ENCODE data around the gene D2HGDH. TPM values are rescaled to one million over a fixed set of nuclear protein-coding genes. Genes with fewer than 3 reads are reported as not detected.
"Not testable (repeated sequence)": the region's sequence is repeated elsewhere in the genome, so short reads cannot be mapped to it uniquely, and the experiment has no call there.

The D2HGDH gene
- total RNA-seq, 1 donor from 2014 or later = 36.5 TPM

- Mint-ChIP-seq H3K27ac (no peak overlapping the region), H3K27me3 (ENCODE audit: low read depth) (no peaks in the 10 kb centered on the region), H3K4me3 (ENCODE audit: low read depth) (no peak overlapping the region), H3K4me1 (ENCODE audit: low read depth) (no peaks in the 10 kb centered on the region), H3K36me3 (ENCODE audit: low read depth) (peaks cover 38% of the 10 kb centered on the region), H3K9me3 (no peaks in the 10 kb centered on the region)
- DNase-seq (ENCODE audit: low spot score) = no peak
- intact Hi-C loops (cut with micrococcal nuclease) = no loop called here
These were observed 21.3 kb downstream of the D2HGDH start for GRCh38 chr2:241755777-241756176.

GRCh38 chr2:241759067-241759807 lies 24.8 kb downstream of the D2HGDH start:
- Mint-ChIP-seq H3K27ac (no peak overlapping the region), H3K4me3 (ENCODE audit: low read depth) (no peak overlapping the region), H3K4me1 (ENCODE audit: low read depth) (peaks cover 11% of the 10 kb centered on the region), H3K36me3 (ENCODE audit: low read depth) (peaks cover 37% of the 10 kb centered on the region), H3K27me3 (ENCODE audit: low read depth) (no peaks in the 10 kb centered on the region), H3K9me3 (no peaks in the 10 kb centered on the region)
- no peak for DNase-seq (ENCODE audit: low spot score)
- intact Hi-C loops (cut with micrococcal nuclease) = no loop called here

- H3K27ac Mint-ChIP-seq; H3K4me3 Mint-ChIP-seq (ENCODE audit: low read depth); intact Hi-C loops (cut with micrococcal nuclease); DNase-seq (ENCODE audit: low spot score); H3K27me3 Mint-ChIP-seq (ENCODE audit: low read depth); H3K9me3 Mint-ChIP-seq: not testable (repeated sequence)
- Mint-ChIP-seq H3K4me1 (ENCODE audit: low read depth) (peaks cover 11% of the 10 kb centered on the region), H3K36me3 (ENCODE audit: low read depth) (peaks cover 37% of the 10 kb centered on the region)
These were observed 25.5 kb downstream of the D2HGDH start for GRCh38 chr2:241759893-241760292.

GRCh38 chr2:241760301-241760771 lies 25.9 kb downstream of the D2HGDH start:
- intact Hi-C loops (cut with micrococcal nuclease) = no loop called here
- DNase-seq (ENCODE audit: low spot score) = no peak
- H3K27me3 Mint-ChIP-seq (ENCODE audit: low read depth) = no peaks in the 10 kb centered on the region
- no peaks in the 10 kb centered on the region for H3K9me3 Mint-ChIP-seq
- H3K4me1 Mint-ChIP-seq (ENCODE audit: low read depth) = peaks cover 11% of the 10 kb centered on the region
- no peak overlapping the region for H3K4me3 Mint-ChIP-seq (ENCODE audit: low read depth)
- peaks cover 36% of the 10 kb centered on the region for H3K36me3 Mint-ChIP-seq (ENCODE audit: low read depth)
- H3K27ac Mint-ChIP-seq = no peak overlapping the region

- Mint-ChIP-seq H3K4me1 (ENCODE audit: low read depth) (peaks cover 11% of the 10 kb centered on the region), H3K27ac (peak overlapping the region; percentile 69), H3K9me3 (no peaks in the 10 kb centered on the region), H3K4me3 (ENCODE audit: low read depth) (peak overlapping the region; percentile 4), H3K27me3 (ENCODE audit: low read depth) (no peaks in the 10 kb centered on the region), H3K36me3 (ENCODE audit: low read depth) (peaks cover 33% of the 10 kb centered on the region)
- no peak for DNase-seq (ENCODE audit: low spot score)
- intact Hi-C loops (cut with micrococcal nuclease) = no loop called here
These were observed 28.0 kb downstream of the D2HGDH start for GRCh38 chr2:241762321-241762932.

- Mint-ChIP-seq H3K27ac (peak overlapping the region; percentile 69), H3K4me3 (ENCODE audit: low read depth) (no peak overlapping the region), H3K4me1 (ENCODE audit: low read depth) (peaks cover 11% of the 10 kb centered on the region), H3K36me3 (ENCODE audit: low read depth) (peaks cover 31% of the 10 kb centered on the region), H3K27me3 (ENCODE audit: low read depth) (no peaks in the 10 kb centered on the region), H3K9me3 (no peaks in the 10 kb centered on the region)
- no peak for DNase-seq (ENCODE audit: low spot score)
- intact Hi-C loops (cut with micrococcal nuclease) = no loop called here
These were observed 28.5 kb downstream of the D2HGDH start for GRCh38 chr2:241762933-241763369.

GRCh38 chr2:241763551-241764274 lies 29.3 kb downstream of the D2HGDH start:
- Mint-ChIP-seq H3K4me1 (ENCODE audit: low read depth) (peaks cover 11% of the 10 kb centered on the region), H3K36me3 (ENCODE audit: low read depth) (peaks cover 25% of the 10 kb centered on the region), H3K4me3 (ENCODE audit: low read depth) (no peak overlapping the region), H3K27me3 (ENCODE audit: low read depth) (no peaks in the 10 kb centered on the region), H3K9me3 (no peaks in the 10 kb centered on the region), H3K27ac (no peak overlapping the region)
- intact Hi-C loops (cut with micrococcal nuclease) = no loop called here
- no peak for DNase-seq (ENCODE audit: low spot score)

GRCh38 chr2:241764275-241765241 lies 30.1 kb downstream of the D2HGDH start:
- Mint-ChIP-seq H3K4me3 (ENCODE audit: low read depth) (no peak overlapping the region), H3K9me3 (no peaks in the 10 kb centered on the region), H3K36me3 (ENCODE audit: low read depth) (peaks cover 16% of the 10 kb centered on the region), H3K27ac (no peak overlapping the region), H3K27me3 (ENCODE audit: low read depth) (no peaks in the 10 kb centered on the region), H3K4me1 (ENCODE audit: low read depth) (peaks cover 11% of the 10 kb centered on the region)
- intact Hi-C loops (cut with micrococcal nuclease) = no loop called here
- no peak for DNase-seq (ENCODE audit: low spot score)

- H3K4me3 Mint-ChIP-seq (ENCODE audit: low read depth) = no peak overlapping the region
- no peaks in the 10 kb centered on the region for H3K9me3 Mint-ChIP-seq
- no peak overlapping the region for H3K27ac Mint-ChIP-seq
- H3K27me3 Mint-ChIP-seq (ENCODE audit: low read depth) = no peaks in the 10 kb centered on the region
- H3K4me1 Mint-ChIP-seq (ENCODE audit: low read depth) = peaks cover 12% of the 10 kb centered on the region
- no peak for DNase-seq (ENCODE audit: low spot score)
- intact Hi-C loops (cut with micrococcal nuclease) = no loop called here
- peaks cover under 1% of the 10 kb centered on the region for H3K36me3 Mint-ChIP-seq (ENCODE audit: low read depth)
These were observed 33.2 kb downstream of the D2HGDH start for GRCh38 chr2:241767464-241768250.

GRCh38 chr2:241768251-241768711 lies 33.9 kb downstream of the D2HGDH start:
- Mint-ChIP-seq H3K27me3 (ENCODE audit: low read depth) (no peaks in the 10 kb centered on the region), H3K36me3 (ENCODE audit: low read depth) (no peaks in the 10 kb centered on the region), H3K9me3 (no peaks in the 10 kb centered on the region), H3K4me3 (ENCODE audit: low read depth) (no peak overlapping the region), H3K27ac (no peak overlapping the region), H3K4me1 (ENCODE audit: low read depth) (peaks cover 6% of the 10 kb centered on the region)
- intact Hi-C loops (cut with micrococcal nuclease) = no loop called here
- DNase-seq (ENCODE audit: low spot score) = no peak

GRCh38 chr2:241768850-241769249 lies 34.4 kb downstream of the D2HGDH start:
- intact Hi-C loops (cut with micrococcal nuclease) = no loop called here
- Mint-ChIP-seq H3K4me3 (ENCODE audit: low read depth) (no peak overlapping the region), H3K36me3 (ENCODE audit: low read depth) (no peaks in the 10 kb centered on the region), H3K27ac (no peak overlapping the region), H3K4me1 (ENCODE audit: low read depth) (peaks cover 5% of the 10 kb centered on the region), H3K9me3 (no peaks in the 10 kb centered on the region), H3K27me3 (ENCODE audit: low read depth) (no peaks in the 10 kb centered on the region)
- no peak for DNase-seq (ENCODE audit: low spot score)
